WTC11 (cell line): ENCODE measurements around the gene DAB2. TPM values are rescaled to one million over a fixed set of nuclear protein-coding genes. Genes with fewer than 3 reads are reported as not detected.

Source experiments
- ATAC-seq: fragments of 200-7000 bp; cut with Tn5 transposase; 2 replicates; pipeline ENCODE4 v1.10.0; 2021; ENCODE audit warnings: mild to moderate bottlenecking, moderate library complexity
- CTCF ChIA-PET: fragments of 300-600 bp; sonication (Branson Sonifier 250); formaldehyde crosslinking; loops from one replicate; lab custom pipeline; 2021; ENCODE audit warnings: antibody characterized with exemption; lab: Charles Lee
- POLR2A ChIA-PET: fragments of 350-600 bp; sonication (Branson Sonifier 250); formaldehyde crosslinking; loops from one replicate; lab custom pipeline; 2021; ENCODE audit warnings: antibody characterized with exemption; lab: Charles Lee
- DNase-seq: peaks from one replicate; pipeline ENCODE4 v3.0.0; 2021; ENCODE audit warnings: low spot score
- H3K27ac Mint-ChIP-seq: 2 replicates; pipeline ENCODE4 v1.8.0; 2021; ENCODE audit warnings: mixed read lengths
- H3K27me3 Mint-ChIP-seq: 2 replicates; pipeline ENCODE4 v1.8.0; 2021; ENCODE audit warnings: low read depth, mild to moderate bottlenecking, moderate library complexity, mixed read lengths
- H3K36me3 Mint-ChIP-seq: 2 replicates; pipeline ENCODE4 v1.8.0; 2021; ENCODE audit warnings: mixed read lengths
- H3K4me1 Mint-ChIP-seq: 2 replicates; pipeline ENCODE4 v1.8.0; 2022; ENCODE audit warnings: mixed read lengths
- H3K4me3 Mint-ChIP-seq: 2 replicates; pipeline ENCODE4 v1.8.0; 2021; ENCODE audit warnings: mild to moderate bottlenecking, moderate library complexity, mixed read lengths
- H3K9me3 Mint-ChIP-seq: 2 replicates; pipeline ENCODE4 v1.8.0; 2021; ENCODE audit warnings: mixed read lengths
- ELF4 ChIP-seq: sonication (generic); formaldehyde crosslinking; IDR thresholded peaks from 2 replicates; pipeline ENCODE4 v1.8.1; 2022; ENCODE audit warnings: low read depth, mild to moderate bottlenecking, moderate library complexity, missing genetic modification reagents
- GABPB1 ChIP-seq: sonication (generic); formaldehyde crosslinking; IDR thresholded peaks from 2 replicates; pipeline ENCODE4 v1.8.1; 2023; ENCODE audit warnings: mild to moderate bottlenecking, missing genetic modification reagents
- IRF2 ChIP-seq: sonication (generic); formaldehyde crosslinking; IDR thresholded peaks from 2 replicates; pipeline ENCODE4 v1.8.0; 2022; ENCODE audit warnings: low read depth, missing genetic modification reagents, borderline replicate concordance
- NFATC4 ChIP-seq: fragments of 250-450 bp; sonication (Bioruptor Pico); IDR thresholded peaks from 2 replicates; pipeline ENCODE4 v1.9.0; 2021; ENCODE audit warnings: mild to moderate bottlenecking
- NFYB ChIP-seq: sonication (generic); formaldehyde crosslinking; conservative IDR thresholded peaks from 2 replicates; pipeline ENCODE4 v1.8.0; 2022; ENCODE audit warnings: low read depth, missing genetic modification reagents
- NR1H2 ChIP-seq: sonication (generic); formaldehyde crosslinking; IDR thresholded peaks from 2 replicates; pipeline ENCODE4 v1.9.0; 2021; ENCODE audit warnings: mild to moderate bottlenecking, moderate library complexity, missing genetic modification reagents
- SMAD4 ChIP-seq: sonication (generic); formaldehyde crosslinking; IDR thresholded peaks from 2 replicates; pipeline ENCODE4 v1.8.0; 2022; ENCODE audit warnings: mild to moderate bottlenecking, missing genetic modification reagents
- TP53 ChIP-seq: sonication (generic); formaldehyde crosslinking; IDR thresholded peaks from 2 replicates; pipeline ENCODE4 v1.8.1; 2023; ENCODE audit warnings: mild to moderate bottlenecking, missing genetic modification reagents
- ZNF138 ChIP-seq: sonication (generic); formaldehyde crosslinking; conservative IDR thresholded peaks from 2 replicates; pipeline ENCODE4 v1.8.1; 2022; ENCODE audit warnings: mild to moderate bottlenecking, moderate library complexity, missing genetic modification reagents
- ZNF232 ChIP-seq: sonication (generic); formaldehyde crosslinking; IDR thresholded peaks from 2 replicates; pipeline ENCODE4 v1.8.0; 2022; ENCODE audit warnings: mild to moderate bottlenecking, missing genetic modification reagents
- ZNF317 ChIP-seq: sonication (generic); formaldehyde crosslinking; IDR thresholded peaks from 2 replicates; pipeline ENCODE4 v1.8.1; 2023; ENCODE audit warnings: low read depth, mild to moderate bottlenecking, moderate library complexity, missing genetic modification reagents, borderline replicate concordance
- total RNA-seq: library from RNA; stranded (reverse); gene quantifications from 3 replicates; pipeline ENCODE4 v1.2.3, GENCODE V29; 2021
- TF ChIP-seq, protein P1 (sequence below): sonication (generic); formaldehyde crosslinking; IDR thresholded peaks from 2 replicates; pipeline ENCODE4 v1.8.0; 2022; ENCODE audit warnings: mild to moderate bottlenecking, missing genetic modification reagents
- TF ChIP-seq, protein P2 (sequence below): sonication (generic); formaldehyde crosslinking; IDR thresholded peaks from 2 replicates; pipeline ENCODE4 v1.8.0; 2022; ENCODE audit warnings: mild to moderate bottlenecking, missing genetic modification reagents
- TF ChIP-seq, protein P3 (sequence below): fragments of 250-450 bp; sonication (Bioruptor Pico); IDR thresholded peaks from 2 replicates; pipeline ENCODE4 v1.9.0; 2021; ENCODE audit warnings: mild to moderate bottlenecking
- TF ChIP-seq, protein P4 (sequence below): sonication (generic); formaldehyde crosslinking; IDR thresholded peaks from 2 replicates; pipeline ENCODE4 v1.8.1; 2023; ENCODE audit warnings: mild to moderate bottlenecking, moderate library complexity, missing genetic modification reagents
- TF ChIP-seq, protein P5 (sequence below): sonication (generic); formaldehyde crosslinking; IDR thresholded peaks from 2 replicates; pipeline ENCODE4 v1.8.1; 2023; ENCODE audit warnings: mild to moderate bottlenecking, missing genetic modification reagents, borderline replicate concordance

The DAB2 gene
- total RNA-seq, 1 experiment from 2014 or later: 7.2 TPM

DNA sequence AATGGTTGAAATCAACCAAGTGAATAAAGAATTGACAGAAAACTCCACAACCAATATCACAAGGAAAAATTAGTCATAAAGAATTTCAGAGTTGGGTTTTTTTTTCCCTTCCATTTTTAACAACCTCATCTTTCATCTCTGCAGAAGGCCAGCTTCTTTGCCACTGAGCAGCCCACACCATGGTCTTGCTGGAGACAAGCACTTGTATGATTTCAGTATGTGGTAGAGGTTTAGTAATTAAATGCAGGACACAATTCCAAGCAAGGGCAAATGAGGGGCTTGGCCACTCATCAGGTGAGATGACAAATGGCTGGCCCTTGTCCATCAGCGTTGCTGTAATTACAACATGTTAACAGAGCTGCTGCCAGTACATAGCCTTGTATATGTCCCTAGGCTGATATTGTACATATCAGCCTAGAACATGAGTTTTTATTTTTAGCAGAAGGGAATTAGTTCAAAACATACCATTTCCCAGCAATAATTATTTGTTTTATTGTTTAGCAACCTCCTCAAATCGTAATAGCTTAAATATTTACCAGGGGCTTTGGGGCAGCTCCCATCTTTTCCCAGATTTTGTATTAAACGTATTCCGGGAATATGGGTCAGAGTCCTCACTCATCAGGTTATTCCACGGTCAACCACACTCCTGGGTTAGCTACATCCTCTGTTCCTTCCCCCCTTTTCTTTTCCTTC, 55.5 kb downstream of the DAB2 start:
- Mint-ChIP-seq H3K4me3 (no peak overlapping the region), H3K9me3 (no peaks in the 10 kb centered on the region), H3K4me1 (peaks cover 24% of the 10 kb centered on the region), H3K27me3 (no peaks in the 10 kb centered on the region), H3K36me3 (no peaks in the 10 kb centered on the region), H3K27ac (no peak overlapping the region)
- no peak for ATAC-seq
- ChIA-PET POLR2A (no interaction called here), CTCF (interaction anchor here (1.1 to 1.2 kb wide), 2 partner anchors 55 to 152 kb away, joined by 3 read pairs; partner anchors contain the start of gene DAB2)
- TF ChIP-seq GABPB1 (CRISPR knock-in tag) (no peak), NR1H2 (CRISPR knock-in tag) (no peak), IRF2 (no peak), SMAD4 (CRISPR knock-in tag) (no peak), TP53 (CRISPR knock-in tag) (no peak), NFATC4 (no peak), NFYB (CRISPR knock-in tag) (no peak)
- TF ChIP-seq, protein P1, sequence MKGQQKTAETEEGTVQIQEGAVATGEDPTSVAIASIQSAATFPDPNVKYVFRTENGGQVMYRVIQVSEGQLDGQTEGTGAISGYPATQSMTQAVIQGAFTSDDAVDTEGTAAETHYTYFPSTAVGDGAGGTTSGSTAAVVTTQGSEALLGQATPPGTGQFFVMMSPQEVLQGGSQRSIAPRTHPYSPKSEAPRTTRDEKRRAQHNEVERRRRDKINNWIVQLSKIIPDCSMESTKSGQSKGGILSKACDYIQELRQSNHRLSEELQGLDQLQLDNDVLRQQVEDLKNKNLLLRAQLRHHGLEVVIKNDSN: no peak
- TF ChIP-seq, protein P2, sequence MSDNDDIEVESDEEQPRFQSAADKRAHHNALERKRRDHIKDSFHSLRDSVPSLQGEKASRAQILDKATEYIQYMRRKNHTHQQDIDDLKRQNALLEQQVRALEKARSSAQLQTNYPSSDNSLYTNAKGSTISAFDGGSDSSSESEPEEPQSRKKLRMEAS (CRISPR knock-in tag): no peak
- TF ChIP-seq, protein P3, sequence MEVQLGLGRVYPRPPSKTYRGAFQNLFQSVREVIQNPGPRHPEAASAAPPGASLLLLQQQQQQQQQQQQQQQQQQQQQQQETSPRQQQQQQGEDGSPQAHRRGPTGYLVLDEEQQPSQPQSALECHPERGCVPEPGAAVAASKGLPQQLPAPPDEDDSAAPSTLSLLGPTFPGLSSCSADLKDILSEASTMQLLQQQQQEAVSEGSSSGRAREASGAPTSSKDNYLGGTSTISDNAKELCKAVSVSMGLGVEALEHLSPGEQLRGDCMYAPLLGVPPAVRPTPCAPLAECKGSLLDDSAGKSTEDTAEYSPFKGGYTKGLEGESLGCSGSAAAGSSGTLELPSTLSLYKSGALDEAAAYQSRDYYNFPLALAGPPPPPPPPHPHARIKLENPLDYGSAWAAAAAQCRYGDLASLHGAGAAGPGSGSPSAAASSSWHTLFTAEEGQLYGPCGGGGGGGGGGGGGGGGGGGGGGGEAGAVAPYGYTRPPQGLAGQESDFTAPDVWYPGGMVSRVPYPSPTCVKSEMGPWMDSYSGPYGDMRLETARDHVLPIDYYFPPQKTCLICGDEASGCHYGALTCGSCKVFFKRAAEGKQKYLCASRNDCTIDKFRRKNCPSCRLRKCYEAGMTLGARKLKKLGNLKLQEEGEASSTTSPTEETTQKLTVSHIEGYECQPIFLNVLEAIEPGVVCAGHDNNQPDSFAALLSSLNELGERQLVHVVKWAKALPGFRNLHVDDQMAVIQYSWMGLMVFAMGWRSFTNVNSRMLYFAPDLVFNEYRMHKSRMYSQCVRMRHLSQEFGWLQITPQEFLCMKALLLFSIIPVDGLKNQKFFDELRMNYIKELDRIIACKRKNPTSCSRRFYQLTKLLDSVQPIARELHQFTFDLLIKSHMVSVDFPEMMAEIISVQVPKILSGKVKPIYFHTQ: no peak
- no peak for DNase-seq

DNA sequence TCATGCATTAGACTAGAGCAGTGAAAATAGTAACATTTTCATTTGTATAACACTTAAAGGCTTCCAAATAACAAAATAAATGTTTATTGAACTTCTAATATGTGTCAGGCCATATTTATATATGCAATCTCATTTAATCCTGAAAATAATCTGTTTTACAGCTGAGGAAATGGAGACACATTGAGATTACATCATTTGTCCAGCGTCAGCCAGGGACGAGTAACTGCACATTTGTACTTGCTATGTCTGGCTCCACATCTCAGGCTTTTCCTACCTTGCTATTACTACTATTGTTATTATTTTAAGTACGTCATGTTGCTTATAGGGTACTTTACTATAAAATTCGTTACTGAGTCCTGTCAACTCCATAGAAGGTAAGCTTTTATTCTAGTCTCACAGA, 56.7 kb downstream of the DAB2 start:
- Mint-ChIP-seq H3K27ac (no peak overlapping the region), H3K36me3 (no peaks in the 10 kb centered on the region), H3K4me1 (peaks cover 24% of the 10 kb centered on the region), H3K27me3 (no peaks in the 10 kb centered on the region), H3K9me3 (no peaks in the 10 kb centered on the region), H3K4me3 (no peak overlapping the region)
- CTCF ChIA-PET: interaction anchor here (1.0 to 1.1 kb wide), 2 partner anchors 8 to 151 kb away, joined by 3 to 6 read pairs; no protein-coding TSS in a partner anchor
- TF ChIP-seq, protein P4, sequence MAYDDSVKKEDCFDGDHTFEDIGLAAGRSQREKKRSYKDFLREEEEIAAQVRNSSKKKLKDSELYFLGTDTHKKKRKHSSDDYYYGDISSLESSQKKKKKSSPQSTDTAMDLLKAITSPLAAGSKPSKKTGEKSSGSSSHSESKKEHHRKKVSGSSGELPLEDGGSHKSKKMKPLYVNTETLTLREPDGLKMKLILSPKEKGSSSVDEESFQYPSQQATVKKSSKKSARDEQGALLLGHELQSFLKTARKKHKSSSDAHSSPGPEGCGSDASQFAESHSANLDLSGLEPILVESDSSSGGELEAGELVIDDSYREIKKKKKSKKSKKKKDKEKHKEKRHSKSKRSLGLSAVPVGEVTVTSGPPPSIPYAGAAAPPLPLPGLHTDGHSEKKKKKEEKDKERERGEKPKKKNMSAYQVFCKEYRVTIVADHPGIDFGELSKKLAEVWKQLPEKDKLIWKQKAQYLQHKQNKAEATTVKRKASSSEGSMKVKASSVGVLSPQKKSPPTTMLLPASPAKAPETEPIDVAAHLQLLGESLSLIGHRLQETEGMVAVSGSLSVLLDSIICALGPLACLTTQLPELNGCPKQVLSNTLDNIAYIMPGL (CRISPR knock-in tag): no peak
- TF ChIP-seq, protein P5, sequence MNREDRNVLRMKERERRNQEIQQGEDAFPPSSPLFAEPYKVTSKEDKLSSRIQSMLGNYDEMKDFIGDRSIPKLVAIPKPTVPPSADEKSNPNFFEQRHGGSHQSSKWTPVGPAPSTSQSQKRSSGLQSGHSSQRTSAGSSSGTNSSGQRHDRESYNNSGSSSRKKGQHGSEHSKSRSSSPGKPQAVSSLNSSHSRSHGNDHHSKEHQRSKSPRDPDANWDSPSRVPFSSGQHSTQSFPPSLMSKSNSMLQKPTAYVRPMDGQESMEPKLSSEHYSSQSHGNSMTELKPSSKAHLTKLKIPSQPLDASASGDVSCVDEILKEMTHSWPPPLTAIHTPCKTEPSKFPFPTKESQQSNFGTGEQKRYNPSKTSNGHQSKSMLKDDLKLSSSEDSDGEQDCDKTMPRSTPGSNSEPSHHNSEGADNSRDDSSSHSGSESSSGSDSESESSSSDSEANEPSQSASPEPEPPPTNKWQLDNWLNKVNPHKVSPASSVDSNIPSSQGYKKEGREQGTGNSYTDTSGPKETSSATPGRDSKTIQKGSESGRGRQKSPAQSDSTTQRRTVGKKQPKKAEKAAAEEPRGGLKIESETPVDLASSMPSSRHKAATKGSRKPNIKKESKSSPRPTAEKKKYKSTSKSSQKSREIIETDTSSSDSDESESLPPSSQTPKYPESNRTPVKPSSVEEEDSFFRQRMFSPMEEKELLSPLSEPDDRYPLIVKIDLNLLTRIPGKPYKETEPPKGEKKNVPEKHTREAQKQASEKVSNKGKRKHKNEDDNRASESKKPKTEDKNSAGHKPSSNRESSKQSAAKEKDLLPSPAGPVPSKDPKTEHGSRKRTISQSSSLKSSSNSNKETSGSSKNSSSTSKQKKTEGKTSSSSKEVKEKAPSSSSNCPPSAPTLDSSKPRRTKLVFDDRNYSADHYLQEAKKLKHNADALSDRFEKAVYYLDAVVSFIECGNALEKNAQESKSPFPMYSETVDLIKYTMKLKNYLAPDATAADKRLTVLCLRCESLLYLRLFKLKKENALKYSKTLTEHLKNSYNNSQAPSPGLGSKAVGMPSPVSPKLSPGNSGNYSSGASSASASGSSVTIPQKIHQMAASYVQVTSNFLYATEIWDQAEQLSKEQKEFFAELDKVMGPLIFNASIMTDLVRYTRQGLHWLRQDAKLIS: no peak
- TF ChIP-seq ZNF317 (CRISPR knock-in tag): no peak
- TF ChIP-seq ZNF138 (CRISPR knock-in tag): no peak
- TF ChIP-seq, protein P3: no peak
- TF ChIP-seq ZNF232 (CRISPR knock-in tag): no peak
- no peak for TF ChIP-seq ELF4 (CRISPR knock-in tag)
- no peak for DNase-seq
- POLR2A ChIA-PET: no interaction called here
- no peak for ATAC-seq
